ENCODE measurements around the gene AGPS.
"Not testable (repeated sequence)": the region's sequence is repeated elsewhere in the genome, so short reads cannot be mapped to it uniquely, and the experiment has no call there.

Gene AGPS

DNA sequence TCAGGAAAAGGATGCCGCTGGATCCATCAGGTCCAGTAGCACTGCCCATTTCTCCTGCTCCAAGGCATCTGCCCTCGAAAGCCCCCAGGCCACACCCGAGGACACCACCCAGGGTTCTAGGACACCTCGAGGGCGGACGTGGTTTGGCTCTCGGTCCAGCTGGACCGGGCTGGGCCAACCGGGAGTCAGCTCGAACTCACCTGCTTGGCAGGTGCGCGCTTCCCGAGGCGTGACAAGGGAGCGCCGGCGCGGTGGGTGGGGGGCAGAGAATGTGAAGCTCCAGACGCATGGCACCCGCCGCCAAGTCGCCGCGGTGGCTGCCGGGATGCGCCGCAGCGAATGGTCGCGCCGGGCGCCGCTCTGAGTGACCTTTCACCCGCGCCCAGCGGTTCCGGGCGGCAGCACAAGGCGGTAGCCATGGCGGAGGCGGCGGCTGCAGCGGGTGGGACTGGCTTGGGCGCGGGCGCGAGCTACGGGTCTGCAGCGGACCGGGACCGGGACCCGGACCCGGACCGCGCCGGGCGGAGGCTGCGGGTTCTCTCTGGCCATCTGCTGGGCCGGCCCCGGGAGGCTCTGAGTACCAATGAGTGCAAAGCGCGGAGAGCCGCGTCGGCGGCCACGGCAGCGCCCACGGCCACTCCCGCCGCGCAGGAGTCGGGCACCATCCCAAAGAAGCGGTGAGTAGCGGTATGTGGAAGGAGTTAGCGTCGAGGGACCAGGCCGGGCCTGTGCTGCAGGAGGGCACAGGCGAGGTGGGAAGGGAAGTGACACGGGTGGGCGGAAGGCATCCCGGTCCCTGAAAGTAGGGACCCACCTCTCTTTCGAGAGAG, at the start of gene AGPS:
TSS of gene AGPS (plus strand) at position 401 of the 830 bp plus-strand sequence. CDS start at position 418, 17 bp downstream.
- Histone ChIP-seq H3K9ac (ENCODE audit: low read depth, low read length) (peak within 1 kb of the TSS; percentile 94), H3K36me3 (ENCODE audit: insufficient read depth, low read length) (no peaks in the 10 kb centered on the region), H3K4me1 (ENCODE audit: insufficient read depth, low read length) (peaks cover 16% of the 10 kb centered on the region), H3K9me3 (ENCODE audit: control insufficient read depth, insufficient read depth, low read length) (no peaks in the 10 kb centered on the region)

DNA sequence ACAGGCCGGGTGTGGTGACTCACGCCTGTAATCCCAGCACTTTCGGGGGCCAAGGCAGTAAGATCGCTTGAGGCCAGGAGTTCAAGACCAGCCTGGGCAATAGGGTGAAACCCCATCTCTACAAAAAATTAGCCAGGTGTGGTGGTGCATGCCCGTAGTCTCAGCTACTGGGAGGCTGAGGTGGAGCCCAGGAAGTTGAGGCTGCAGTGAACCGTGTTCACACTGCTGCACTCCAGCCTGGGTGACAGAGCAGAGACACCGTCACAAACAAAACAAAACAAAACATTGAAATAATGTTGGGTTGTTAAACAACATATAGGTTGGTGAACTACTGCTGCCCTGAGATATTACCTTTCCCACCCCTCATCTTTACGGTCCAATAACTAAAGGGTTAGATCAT, 48.8 kb upstream of the AGPS start:
- Histone ChIP-seq H3K9me3 (ENCODE audit: control insufficient read depth, insufficient read depth, low read length) (no peaks in the 10 kb centered on the region), H3K9ac (ENCODE audit: low read depth, low read length) (no peak overlapping the region), H3K36me3 (ENCODE audit: insufficient read depth, low read length) (no peaks in the 10 kb centered on the region), H3K4me1 (ENCODE audit: insufficient read depth, low read length) (no peaks in the 10 kb centered on the region)

DNA sequence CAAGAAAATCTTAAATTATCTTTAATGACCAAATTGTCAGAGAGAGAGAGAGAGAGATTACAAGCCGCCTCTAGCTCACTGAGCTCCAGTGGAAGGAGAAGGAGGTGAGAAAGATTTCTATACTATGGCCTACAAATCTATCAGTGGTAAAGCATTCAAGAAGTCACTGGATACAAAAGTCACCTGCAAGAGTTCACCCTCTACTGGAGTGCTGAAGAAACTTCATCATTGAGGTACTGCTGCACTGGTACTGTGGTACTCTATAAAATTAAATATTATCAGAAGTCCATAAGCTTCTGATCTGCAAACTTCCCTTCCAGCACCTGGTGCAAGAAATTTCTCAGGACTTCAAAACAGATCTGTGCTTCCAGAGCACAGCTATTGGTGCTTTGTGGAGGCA, 48.3 kb upstream of the AGPS start:
- Histone ChIP-seq H3K9me3 (ENCODE audit: control insufficient read depth, insufficient read depth, low read length) (no peaks in the 10 kb centered on the region), H3K36me3 (ENCODE audit: insufficient read depth, low read length) (no peaks in the 10 kb centered on the region), H3K4me1 (ENCODE audit: insufficient read depth, low read length) (no peaks in the 10 kb centered on the region), H3K9ac (ENCODE audit: low read depth, low read length) (no peak overlapping the region)

DNA sequence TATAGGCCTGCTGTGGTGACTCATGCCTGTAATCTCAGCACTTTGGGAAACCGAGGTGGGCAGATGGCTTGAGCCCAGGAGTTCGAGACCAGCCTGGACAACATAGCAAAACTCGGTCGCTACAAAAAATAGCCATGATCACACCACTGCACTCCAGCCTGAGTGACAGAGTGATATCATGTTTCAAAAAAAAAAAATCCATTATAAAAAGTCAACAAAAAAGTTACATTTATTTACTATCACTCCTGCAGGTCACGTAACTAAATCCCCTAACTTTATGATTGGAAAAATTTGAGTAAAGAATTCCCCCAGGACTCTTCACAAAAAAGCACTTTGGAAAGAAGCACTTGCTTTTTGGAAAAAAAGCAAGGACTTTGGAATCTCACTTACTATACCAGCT, 46.4 kb upstream of the AGPS start:
- H3K9ac ChIP-seq (ENCODE audit: low read depth, low read length): no peak overlapping the region
- H3K36me3 ChIP-seq (ENCODE audit: insufficient read depth, low read length): no peaks in the 10 kb centered on the region
- no peaks in the 10 kb centered on the region for H3K4me1 ChIP-seq (ENCODE audit: insufficient read depth, low read length)
- H3K9me3 ChIP-seq (ENCODE audit: control insufficient read depth, insufficient read depth, low read length): no peaks in the 10 kb centered on the region

DNA sequence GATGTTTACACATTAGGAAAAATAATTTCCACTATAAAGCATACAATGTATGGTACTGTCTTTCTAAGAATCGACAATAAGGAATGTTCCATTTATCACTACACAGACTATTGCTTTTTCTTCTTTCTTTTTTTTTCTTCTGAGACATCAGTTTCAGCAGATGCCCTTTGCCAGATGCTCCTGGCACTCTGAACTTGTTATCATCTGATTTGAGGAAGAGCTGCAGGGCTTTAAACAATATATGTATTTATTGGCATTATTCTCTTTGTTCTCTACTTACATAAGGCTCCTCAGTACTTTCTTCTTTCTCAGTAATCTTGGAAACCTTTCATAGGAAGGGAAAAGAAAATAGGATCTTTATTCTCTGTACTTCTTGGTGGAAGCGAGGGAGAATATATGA, 45.0 kb upstream of the AGPS start:
- H3K36me3 ChIP-seq (ENCODE audit: insufficient read depth, low read length): no peaks in the 10 kb centered on the region
- H3K9ac ChIP-seq (ENCODE audit: low read depth, low read length): no peak overlapping the region
- H3K4me1 ChIP-seq (ENCODE audit: insufficient read depth, low read length): no peaks in the 10 kb centered on the region
- H3K9me3 ChIP-seq (ENCODE audit: control insufficient read depth, insufficient read depth, low read length): no peaks in the 10 kb centered on the region

DNA sequence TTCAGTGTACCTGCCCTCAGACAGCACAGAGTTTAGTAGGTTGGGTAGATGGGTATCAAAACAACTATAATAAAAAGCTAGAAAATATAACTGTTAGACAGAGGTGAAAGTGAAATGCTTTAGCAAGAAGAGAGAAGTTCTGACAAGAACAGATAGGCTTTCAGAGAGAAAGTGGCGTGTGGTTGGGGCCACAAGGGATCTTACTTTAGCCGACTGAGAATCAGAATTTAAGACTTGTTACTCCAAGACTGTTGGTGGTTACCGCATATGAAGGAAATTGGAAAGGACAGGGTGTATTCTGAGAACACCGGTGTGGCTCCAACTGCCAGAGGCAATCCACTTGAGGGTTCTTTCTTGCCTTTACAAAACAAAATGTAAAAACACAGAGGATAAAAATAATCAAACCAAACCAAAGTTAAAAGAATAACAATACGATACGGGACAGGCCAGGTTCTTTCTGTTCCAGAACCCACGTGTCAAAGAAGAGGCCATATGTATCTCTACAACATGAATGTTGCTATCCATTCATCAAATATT, 44.4 kb upstream of the AGPS start:
- Histone ChIP-seq H3K4me1 (ENCODE audit: insufficient read depth, low read length) (no peaks in the 10 kb centered on the region), H3K9ac (ENCODE audit: low read depth, low read length) (no peak overlapping the region), H3K9me3 (ENCODE audit: control insufficient read depth, insufficient read depth, low read length) (no peaks in the 10 kb centered on the region), H3K36me3 (ENCODE audit: insufficient read depth, low read length) (no peaks in the 10 kb centered on the region)

DNA sequence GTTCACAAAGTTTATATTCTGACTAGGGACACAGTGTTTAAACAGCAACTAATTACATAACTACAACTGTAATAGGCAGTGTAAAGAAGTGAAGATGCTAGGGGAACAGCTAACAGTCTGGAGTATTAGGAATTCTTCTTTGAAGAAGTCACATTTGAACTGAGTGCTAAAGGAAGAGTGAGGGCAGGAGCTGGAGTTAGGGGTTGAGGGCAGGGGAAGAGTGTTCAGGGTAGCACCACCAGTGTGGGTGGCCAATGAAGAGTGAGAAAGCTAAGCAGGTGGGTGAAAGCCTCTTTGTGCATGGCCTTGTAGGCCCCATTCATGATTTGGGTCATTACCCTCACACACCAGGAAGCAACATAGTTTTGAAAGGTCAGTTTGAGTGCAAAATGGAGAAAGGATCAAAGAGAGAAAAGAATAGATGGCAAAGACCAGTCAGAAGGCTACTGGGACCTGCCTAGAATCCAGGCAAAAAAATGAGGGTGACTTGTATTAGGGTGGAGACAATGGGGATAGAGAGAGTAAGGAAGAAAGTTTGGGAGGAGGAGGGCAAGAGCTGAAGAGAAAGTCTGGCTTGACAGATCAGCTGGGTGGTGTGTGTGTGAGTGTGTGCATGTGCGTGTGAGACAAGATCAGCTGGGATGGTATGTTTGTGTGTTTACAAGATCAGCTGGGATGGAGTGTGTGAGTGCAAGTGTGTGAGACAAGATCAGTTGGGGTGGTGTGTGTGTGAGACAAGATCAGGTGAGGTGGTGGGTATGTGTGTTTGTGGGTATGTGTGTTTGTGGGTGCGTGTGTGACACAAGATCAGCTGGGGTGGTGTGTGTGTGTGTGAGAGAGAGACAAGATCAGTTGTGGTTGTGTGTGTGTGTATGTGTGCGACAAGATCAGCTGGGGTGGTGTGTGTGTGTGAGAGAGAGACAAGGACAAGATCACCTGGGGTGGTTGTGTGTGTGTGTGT, 43.6 kb upstream of the AGPS start:
- Histone ChIP-seq H3K9ac (ENCODE audit: low read depth, low read length) (no peak overlapping the region), H3K9me3 (ENCODE audit: control insufficient read depth, insufficient read depth, low read length) (no peaks in the 10 kb centered on the region), H3K36me3 (ENCODE audit: insufficient read depth, low read length) (no peaks in the 10 kb centered on the region), H3K4me1 (ENCODE audit: insufficient read depth, low read length) (no peaks in the 10 kb centered on the region)

DNA sequence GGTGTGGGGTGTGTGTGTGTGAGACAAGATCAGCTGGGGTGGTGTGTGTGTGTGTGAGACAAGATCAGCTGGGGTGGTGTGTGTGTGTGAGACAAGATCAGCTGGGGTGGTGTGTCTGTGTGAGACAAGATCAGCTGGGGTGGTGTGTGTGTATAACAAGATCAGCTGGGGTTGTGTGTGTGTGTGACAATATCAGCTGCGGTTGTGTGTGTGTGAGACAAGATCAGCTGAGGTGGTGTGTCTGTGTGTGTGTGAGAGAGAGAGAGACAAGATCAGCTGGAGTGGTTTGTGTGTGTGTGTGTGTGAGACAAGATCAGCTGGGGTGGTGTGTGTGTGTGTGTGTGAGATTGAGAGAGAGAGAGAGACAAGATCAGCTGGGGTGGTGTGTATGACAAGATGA, 41.9 kb upstream of the AGPS start:
- H3K4me1 ChIP-seq (ENCODE audit: insufficient read depth, low read length); H3K9me3 ChIP-seq (ENCODE audit: control insufficient read depth, insufficient read depth, low read length); H3K36me3 ChIP-seq (ENCODE audit: insufficient read depth, low read length); H3K9ac ChIP-seq (ENCODE audit: low read depth, low read length): not testable (repeated sequence)

DNA sequence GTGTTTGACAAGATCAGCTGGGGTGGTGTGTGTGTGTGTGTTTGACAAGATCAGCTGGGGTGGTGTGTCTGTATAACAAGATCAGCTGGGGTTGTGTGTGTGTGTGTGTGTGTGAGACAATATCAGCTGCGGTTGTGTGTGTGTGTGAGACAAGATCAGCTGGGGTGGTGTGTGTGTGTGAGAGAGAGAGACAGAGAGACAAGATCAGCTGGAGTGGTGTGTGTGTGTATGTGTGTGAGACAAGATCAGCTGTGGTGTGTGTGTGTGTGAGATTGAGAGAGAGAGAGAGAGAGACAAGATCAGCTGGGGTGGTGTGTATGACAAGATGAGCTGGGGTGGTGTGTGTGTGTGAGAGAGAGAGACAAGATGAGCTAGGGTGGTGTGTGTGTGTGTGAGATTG, 41.5 kb upstream of the AGPS start:
- H3K9me3 ChIP-seq (ENCODE audit: control insufficient read depth, insufficient read depth, low read length); H3K36me3 ChIP-seq (ENCODE audit: insufficient read depth, low read length); H3K4me1 ChIP-seq (ENCODE audit: insufficient read depth, low read length); H3K9ac ChIP-seq (ENCODE audit: low read depth, low read length): not testable (repeated sequence)

DNA sequence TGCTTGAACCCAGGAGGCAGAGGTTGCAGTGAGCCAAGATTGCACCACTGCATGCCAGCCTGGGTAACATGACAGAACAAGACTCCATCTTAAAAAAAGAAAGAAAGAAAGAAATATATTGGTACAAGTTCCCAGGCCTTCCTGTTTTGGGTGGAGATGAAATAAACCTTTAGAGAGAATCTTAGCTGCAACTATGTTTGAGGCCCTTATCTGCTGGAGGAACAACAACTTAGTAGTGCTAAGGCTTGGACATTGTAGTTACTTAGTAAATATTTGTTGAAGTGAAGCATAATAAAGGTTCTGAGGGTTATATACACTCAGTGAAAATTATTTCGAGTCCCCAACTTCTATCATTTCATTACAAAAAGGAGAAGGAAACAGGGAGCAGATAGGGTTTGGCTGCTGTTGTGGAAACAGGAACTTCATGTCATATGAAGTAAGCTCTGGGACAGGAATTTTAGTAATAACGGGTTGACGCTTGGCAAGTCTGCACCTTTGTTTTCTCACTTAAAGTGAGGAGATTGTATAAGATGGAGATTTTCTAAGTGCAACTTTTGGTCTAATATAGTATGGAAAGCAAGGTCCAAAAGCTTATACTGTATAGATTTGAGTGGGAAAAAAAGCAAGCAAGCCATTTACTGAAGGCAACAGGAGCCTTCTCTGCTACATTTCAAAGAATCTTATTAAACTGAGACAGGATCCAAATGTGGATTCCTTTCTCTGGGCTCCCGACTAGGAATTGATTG, 40.0 kb upstream of the AGPS start:
- Histone ChIP-seq H3K36me3 (ENCODE audit: insufficient read depth, low read length) (no peaks in the 10 kb centered on the region), H3K9me3 (ENCODE audit: control insufficient read depth, insufficient read depth, low read length) (no peaks in the 10 kb centered on the region), H3K4me1 (ENCODE audit: insufficient read depth, low read length) (no peaks in the 10 kb centered on the region), H3K9ac (ENCODE audit: low read depth, low read length) (no peak overlapping the region)

DNA sequence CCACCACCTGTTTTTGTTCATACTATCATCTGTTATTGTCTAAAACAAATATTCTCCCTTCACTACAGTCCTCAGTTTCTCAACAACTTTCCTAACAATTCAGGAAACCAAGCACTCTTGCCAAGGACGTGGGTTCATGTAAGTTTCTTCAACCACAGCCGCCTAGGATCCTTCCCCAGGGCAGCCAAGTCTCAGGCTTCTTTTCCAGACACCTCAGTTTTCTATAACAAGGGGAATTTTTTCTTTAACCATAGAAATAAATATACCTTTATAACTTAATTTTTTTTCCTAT, 39.4 kb upstream of the AGPS start:
- Histone ChIP-seq H3K4me1 (ENCODE audit: insufficient read depth, low read length) (no peaks in the 10 kb centered on the region), H3K9ac (ENCODE audit: low read depth, low read length) (no peak overlapping the region), H3K9me3 (ENCODE audit: control insufficient read depth, insufficient read depth, low read length) (no peaks in the 10 kb centered on the region), H3K36me3 (ENCODE audit: insufficient read depth, low read length) (no peaks in the 10 kb centered on the region)

DNA sequence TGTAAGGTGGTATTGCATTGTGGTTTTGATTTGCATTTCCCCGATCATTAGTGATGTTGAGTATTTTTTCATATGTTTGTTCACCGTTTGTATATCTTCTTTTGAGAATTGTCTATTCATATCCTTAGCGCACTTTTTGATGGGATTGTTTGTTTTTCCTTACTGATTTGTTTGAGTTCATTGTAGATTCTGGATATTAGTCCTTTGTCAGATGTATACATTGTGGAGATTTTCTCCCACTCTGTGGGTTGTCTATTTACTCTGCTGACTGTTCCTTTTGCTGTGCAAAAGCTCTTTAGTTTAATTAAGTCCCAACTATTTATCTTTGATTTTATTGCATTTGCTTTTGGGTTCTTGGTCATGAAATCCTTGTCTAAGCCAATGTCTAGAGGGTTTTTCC, 38.0 kb upstream of the AGPS start:
- not testable (repeated sequence) for H3K9ac ChIP-seq (ENCODE audit: low read depth, low read length); H3K9me3 ChIP-seq (ENCODE audit: control insufficient read depth, insufficient read depth, low read length); H3K36me3 ChIP-seq (ENCODE audit: insufficient read depth, low read length); H3K4me1 ChIP-seq (ENCODE audit: insufficient read depth, low read length)

DNA sequence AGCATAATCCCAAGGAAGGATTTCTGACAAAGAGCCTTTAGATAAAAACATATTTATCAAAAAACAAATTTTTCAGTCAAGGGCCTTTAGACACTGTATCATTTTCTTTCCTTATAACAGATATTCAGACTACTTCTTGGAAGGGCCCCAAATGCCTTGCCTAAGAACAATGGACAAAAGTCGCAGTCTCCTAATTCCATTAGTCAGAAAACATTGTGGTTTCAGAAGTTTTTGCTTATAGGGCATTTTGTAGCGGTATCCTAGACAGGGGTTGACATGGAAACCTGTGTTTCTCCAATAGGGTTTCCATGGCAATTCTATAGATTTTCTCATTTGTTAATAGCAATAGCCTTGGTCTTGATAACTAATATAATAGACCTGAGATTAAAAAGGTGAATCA, 36.7 kb upstream of the AGPS start:
- Histone ChIP-seq H3K9me3 (ENCODE audit: control insufficient read depth, insufficient read depth, low read length) (no peaks in the 10 kb centered on the region), H3K4me1 (ENCODE audit: insufficient read depth, low read length) (no peaks in the 10 kb centered on the region), H3K9ac (ENCODE audit: low read depth, low read length) (no peak overlapping the region), H3K36me3 (ENCODE audit: insufficient read depth, low read length) (no peaks in the 10 kb centered on the region)

DNA sequence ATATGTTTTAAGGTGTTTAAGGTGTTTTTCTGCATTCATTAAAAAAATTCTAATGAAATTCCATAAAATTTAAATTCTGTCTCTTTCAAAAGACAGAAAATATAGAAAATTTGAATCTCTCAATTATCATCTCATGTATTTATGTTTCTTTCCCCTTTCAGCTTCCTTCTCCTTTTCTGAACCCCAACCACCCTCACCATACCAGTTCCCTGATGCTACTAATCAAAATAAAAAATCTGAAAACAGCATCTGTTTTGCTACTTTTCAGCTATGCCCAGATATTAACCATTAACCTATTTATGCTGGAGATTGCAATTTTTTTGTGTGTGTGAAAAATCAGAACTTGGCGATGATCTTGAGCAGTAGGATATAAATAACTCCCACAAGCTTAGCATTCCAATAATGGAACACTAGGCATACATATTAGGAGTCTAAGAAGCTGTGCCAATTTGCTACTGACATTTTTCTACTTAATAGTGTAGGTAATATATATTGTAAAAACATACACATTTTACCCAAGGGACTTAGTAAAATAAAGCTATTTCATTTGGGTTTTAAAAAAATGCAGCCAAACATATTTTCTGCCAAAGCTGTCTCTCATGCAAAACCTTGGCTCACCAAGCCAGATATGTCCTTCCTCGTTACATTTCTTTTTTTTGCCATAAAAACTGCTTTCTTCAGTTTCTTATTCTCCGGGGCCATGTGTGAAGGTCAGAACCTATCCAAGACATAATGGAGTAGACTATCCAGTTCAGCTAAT, 32.6 kb upstream of the AGPS start:
- Histone ChIP-seq H3K9me3 (ENCODE audit: control insufficient read depth, insufficient read depth, low read length) (no peaks in the 10 kb centered on the region), H3K4me1 (ENCODE audit: insufficient read depth, low read length) (no peaks in the 10 kb centered on the region), H3K36me3 (ENCODE audit: insufficient read depth, low read length) (no peaks in the 10 kb centered on the region; the same call in 1 of the 2 replicates), H3K9ac (ENCODE audit: low read depth, low read length) (no peak overlapping the region)
